GM21526 (cell line): ENCODE data around the gene THAP7.

Experiments used
- ATAC-seq: cut with Tn5 transposase; IDR thresholded peaks from one replicate; pipeline ENCODE4 v1.9.1; 2021; ENCODE audit warnings: moderate library complexity; ENCODE audit not compliant: unreplicated experiment, low FRiP score

Gene THAP7

DNA sequence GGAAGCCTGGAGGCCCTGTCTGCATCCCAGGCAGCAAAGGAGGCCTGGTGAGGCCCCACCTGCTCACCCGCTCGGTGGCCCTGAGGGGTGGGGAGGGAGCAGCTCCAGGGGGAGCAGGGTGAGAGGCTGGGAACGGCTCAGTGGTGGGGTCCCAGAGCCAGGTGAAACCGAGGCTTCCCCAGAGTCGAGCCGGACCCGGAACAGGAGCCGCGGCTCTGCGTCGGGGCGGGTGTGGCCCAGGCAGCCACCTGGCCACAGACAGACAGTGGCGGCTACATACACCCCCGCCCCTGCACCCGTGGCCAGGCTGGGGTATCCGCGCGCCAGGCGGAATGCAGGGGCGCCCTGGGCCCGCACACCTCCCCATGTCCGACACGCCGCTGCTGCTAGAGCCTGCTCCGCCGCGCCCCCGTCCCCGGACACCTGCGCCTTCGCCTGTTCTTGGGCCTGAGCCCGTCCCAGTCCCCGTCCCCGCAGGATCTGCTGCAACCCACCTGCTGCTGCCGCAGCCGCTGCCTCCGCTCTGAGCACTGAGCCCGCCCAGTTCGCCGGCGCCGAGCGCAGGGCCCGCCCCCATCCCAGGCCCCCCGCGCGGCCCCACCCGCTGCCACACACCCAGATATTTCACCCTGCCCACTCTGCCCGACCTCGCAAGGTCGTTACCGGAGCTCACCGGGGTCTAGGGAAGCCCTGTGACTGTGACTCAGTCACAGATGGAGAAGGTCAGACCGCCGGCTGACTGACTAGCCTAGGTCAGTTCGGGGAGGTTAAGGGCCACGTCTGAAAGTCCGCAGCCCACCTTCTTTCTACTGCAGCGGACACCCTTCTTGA, 30.3 kb upstream of the THAP7 start, which contains the start of gene SLC7A4:
Gene SLC7A4, minus strand, starts transcription at position 525 of the 831 bp plus-strand sequence. CDS start 749 bp downstream, outside the sequence.
- ATAC-seq = no peak

DNA sequence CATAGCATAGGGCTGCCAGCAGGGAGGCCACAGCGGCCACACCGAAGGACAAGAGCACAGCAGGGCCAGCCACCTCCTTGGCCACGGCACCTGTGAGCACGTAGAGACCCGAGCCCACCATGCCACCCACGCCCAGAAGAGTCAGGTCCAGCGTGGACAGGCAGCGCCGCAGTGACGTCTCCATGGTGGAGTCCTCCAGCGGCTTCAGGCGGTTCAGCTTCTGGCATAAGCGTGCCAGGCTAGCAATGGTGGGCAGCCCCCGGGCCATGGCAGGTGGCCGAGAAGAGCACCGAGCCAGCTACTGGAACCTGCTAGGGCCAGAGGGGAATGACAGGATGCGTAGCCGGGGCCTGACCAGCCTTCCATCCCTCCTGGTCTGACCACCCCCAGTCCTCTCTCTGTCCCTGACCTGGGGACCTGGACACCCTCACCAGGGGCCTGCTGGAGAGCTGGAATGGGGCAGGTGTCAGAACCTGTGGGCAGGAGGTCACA, 29.7 kb upstream of the THAP7 start:
- ATAC-seq = no peak

- ATAC-seq = no peak
Observed at GRCh38 chr22:21030621-21031544, 29.0 kb upstream of the THAP7 start.

DNA sequence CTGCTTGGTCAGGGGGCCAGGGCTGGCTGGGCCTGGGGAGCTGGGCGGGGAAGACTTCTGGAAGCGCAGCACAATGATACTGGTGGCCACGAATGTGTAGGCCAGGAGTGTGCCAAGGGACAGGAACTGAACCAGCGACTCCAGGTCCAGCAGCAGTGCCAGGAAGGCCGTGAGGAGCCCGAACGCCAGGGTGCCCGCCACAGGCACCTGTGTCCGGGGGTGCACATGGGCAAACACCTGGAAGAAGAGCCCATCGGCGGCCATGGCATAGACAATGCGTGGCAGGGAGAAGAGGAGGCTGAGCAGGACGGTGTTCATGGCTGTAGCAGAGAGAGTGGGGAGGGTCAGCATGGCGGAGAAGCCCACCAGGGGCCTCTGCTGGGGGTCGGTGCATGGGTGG, 28.1 kb upstream of the THAP7 start:
- no peak for ATAC-seq

GRCh38 chr22:21029486-21030025, 27.6 kb upstream of the THAP7 start:
- ATAC-seq = no peak

- ATAC-seq = no peak
Observed at GRCh38 chr22:21028277-21029251, 26.6 kb upstream of the THAP7 start.

- ATAC-seq = no peak
Observed at GRCh38 chr22:21026783-21027692, 25.1 kb upstream of the THAP7 start.

DNA sequence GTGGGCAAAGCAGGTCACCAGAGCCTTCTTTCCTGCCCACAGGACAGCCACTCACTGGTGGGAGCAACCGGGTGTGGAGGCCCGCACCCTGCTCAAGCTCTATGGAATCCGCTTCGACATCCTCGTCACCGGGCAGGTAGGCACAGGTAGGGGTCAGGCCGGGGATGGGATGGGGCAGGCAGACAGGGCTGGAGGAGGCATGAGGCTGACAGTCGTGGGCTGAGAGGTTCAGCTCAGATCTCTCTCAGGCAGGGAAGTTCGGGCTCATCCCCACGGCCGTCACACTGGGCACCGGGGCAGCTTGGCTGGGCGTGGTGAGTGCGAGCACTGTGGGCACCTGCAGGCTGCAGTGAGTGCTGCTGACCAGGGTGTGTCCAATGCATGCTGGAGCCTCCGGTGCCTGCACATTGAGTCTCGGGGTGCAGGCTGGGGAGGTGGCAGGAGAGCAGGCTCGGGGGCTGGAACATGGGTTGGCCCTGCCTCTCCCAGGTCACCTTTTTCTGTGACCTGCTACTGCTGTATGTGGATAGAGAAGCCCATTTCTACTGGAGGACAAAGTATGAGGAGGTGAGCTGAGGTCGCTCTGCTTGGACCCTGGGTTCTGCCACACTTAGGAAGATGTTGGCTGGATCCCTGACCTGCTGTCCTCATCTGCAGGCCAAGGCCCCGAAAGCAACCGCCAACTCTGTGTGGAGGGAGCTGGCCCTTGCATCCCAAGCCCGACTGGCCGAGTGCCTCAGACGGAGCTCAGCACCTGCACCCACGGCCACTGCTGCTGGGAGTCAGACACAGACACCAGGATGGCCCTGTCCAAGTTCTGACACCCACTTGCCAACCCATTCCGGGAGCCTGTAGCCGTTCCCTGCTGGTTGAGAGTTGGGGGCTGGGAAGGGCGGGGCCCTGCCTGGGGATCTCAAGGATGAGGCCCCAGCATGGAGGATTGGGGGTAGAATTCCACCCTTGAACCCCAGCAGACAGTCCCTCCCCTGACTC, 24.1 kb upstream of the THAP7 start:
- ATAC-seq = no peak

DNA sequence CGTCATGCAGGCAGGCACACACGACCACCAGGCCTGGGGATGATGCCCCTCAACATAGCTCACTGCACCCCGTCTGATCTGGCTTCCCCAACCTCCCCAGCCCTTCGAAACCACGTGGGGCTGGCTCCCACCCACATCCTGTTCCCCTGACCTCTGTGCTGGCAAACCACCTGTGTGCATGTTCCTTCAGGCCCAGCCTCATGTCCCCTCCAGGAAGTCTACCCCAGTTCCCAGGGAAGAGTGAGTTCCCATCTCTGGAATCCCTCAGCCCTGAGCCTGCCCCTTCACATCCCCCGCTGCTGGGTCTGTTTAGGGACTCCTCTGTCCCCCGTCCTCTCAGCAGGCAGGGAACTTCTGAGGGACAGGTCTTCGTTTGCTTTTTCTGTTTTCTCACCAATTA, 23.3 kb upstream of the THAP7 start:
- ATAC-seq = no peak

DNA sequence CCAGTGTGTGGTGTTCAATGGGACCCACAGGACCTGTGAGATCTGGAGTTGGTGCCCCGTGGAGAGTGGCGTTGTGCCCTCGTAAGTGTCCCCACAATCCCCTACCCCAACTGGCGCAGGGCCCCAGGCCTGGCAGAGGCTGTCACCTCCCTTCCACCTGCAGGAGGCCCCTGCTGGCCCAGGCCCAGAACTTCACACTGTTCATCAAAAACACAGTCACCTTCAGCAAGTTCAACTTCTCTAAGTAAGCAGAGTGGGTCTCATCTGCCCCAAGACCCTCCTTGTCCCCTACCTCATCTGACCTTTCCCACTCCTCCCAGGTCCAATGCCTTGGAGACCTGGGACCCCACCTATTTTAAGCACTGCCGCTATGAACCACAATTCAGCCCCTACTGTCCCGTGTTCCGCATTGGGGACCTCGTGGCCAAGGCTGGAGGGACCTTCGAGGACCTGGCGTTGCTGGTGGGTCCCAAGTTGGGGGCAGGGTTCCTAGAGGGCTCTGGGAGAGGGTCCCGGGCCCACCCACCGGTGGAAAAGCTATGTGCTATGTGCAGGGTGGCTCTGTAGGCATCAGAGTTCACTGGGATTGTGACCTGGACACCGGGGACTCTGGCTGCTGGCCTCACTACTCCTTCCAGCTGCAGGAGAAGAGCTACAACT, 21.2 kb upstream of the THAP7 start:
- ATAC-seq = no peak

DNA sequence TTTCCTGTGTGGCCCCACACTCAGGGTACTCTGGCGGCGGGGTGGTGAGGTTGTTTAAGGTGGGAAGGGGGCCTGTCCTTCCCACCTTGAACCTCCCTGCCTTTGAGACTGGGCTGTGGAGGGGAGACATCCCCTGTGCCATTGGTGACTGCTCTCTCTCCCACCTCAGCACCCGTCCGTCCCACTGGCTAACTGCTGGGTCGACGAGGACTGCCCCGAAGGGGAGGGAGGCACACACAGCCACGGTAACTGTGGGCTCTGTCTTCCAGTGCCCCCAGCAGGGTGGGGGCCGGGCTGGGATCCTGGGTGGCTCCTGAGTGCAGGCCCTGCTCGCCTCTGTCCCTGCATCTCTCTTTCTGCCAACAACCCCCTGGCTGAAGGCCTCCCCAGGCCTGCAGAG, 20.6 kb upstream of the THAP7 start:
- no peak for ATAC-seq

GRCh38 chr22:21020802-21021429, 19.0 kb upstream of the THAP7 start:
- no peak for ATAC-seq

- no peak for ATAC-seq
Observed at GRCh38 chr22:21018314-21018713, 16.4 kb upstream of the THAP7 start.

DNA sequence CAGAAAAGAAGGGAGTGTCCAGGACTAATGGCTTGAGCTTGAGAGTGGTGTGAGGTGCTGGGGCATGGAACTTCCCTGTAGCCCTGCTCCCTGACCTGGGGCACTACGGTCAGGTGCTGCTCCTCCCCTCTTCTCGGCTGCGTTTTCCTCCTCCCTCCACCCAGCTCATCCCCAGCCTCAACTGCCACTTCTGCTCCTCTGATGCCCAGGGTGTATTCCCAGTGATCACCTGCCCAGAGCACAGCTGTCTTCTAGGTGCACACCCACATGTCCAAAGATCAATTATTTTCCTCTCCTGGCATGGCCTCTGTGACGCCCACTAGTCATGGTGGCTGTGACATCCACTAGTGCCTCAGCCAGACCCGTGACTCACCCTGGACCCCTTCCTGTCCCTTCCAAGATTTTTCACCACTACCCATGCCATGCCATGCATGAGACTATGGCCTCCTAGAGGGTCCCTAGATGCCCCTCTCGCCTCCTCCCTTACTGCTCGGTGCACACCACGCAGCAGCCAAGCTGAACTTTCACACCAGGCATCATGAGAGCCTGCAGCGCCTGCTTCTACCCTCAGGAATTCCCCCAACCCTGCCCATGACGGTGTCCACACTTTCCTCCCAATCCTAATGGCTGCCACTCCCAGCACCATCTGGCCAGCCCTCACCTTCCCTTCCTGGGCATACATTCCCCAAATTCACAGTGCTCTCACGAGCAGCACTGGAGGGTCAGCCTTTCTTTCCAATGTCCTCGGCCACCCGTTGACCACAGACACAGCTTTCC, 14.9 kb upstream of the THAP7 start:
- no peak for ATAC-seq

DNA sequence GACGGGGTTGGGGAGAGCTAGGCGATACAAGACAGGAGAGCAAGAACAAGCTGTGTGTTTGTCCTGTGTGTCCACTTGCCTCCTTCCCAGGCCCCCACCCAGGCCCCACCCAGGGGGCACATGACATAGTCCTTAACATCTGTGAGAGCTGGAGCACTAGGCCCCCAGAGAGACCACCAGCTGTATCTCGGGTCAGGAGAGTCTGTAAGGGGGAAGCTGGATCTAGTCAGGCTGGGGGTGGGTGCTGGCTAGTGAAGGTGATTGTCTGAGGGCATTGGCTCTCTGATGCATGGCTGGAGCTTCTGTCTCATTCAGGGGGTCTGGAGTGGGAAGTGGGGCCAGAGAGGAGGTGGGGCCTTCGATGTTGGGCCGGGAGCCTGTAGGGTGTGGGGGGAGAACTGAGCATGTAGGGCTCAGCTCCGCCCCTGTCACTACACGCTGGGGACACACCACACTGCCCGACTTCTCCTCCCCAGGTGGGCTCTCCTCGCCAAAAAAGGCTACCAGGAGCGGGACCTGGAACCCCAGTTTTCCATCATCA, 13.6 kb upstream of the THAP7 start:
- no peak for ATAC-seq
